Measurements from ENCODE around the gene INKA1.
"Not testable (repeated sequence)": the region's sequence is repeated elsewhere in the genome, so short reads cannot be mapped to it uniquely, and the experiment has no call there.

The INKA1 gene

DNA sequence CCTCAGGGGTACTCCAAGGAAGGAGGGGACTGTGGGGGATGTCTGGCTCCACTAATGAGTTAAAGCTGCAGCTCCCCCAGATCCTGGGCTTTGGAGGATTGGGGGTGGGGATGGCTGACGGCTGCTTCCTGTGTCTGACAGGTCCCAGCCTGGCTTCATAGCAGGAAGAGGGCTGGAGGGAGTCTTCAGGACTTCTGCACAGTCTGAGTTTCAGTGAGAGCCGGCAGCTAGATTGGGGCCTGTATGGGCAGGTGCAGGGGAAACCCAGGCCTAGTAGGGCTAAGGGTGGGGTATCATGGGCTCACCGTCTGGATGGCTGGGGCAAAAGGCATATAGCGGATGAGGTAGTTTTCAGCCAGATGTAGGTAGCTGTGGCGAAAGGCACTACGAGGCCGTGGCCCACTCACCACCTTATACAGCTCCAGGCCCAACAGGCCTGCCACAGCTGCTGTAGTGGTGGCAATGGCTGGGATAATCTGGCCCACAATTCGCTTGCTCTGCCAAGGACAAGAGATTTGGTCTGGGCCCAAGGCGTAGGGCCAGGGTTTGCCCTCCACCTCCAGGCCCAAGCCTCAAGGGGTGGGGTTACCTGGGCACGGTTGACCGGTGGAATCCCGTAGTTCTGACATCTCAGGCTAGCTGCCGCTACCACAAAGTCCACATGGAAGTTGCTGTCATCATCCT is 4.5 kb downstream of the INKA1 start:
- TF ChIP-seq, protein P1, sequence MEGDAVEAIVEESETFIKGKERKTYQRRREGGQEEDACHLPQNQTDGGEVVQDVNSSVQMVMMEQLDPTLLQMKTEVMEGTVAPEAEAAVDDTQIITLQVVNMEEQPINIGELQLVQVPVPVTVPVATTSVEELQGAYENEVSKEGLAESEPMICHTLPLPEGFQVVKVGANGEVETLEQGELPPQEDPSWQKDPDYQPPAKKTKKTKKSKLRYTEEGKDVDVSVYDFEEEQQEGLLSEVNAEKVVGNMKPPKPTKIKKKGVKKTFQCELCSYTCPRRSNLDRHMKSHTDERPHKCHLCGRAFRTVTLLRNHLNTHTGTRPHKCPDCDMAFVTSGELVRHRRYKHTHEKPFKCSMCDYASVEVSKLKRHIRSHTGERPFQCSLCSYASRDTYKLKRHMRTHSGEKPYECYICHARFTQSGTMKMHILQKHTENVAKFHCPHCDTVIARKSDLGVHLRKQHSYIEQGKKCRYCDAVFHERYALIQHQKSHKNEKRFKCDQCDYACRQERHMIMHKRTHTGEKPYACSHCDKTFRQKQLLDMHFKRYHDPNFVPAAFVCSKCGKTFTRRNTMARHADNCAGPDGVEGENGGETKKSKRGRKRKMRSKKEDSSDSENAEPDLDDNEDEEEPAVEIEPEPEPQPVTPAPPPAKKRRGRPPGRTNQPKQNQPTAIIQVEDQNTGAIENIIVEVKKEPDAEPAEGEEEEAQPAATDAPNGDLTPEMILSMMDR (IDR thresholded peaks at IDR 0.05; ENCODE audit: control insufficient read depth, insufficient read depth, low read depth, low read length, missing control alignments), result no peak
- no peak for DNase-seq (ENCODE audit: low read depth)
- no peak overlapping the region for H3K4me3 ChIP-seq (ENCODE audit: control insufficient read depth, low read depth, low read length)

DNA sequence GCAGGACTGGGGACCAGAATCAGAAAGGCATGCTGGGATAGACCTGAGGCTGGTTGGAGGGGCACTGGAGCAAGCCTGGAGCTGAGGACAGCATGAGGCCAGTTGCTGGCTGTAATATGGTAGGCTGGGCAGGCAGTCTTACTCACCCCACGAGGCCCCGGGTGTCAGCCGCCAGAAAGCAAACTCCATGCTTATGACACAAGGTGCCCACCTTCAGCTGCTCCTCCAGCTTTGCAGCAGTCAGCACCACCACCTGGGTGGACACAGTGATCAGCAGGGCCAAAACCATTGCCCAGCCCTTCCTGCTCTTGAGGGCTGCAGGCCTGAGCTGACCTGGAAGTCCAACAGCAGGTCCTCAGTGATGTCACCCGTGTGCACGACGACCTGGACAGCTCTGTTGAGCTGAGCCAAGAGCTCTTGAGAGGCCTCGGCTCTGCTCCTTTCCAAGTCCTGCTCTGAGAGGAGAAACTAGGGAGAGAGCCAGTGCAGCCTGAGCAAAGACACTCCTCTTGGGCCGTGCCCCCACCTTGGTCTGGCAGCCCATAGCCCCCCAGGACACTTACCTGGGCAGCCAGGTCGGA is 9.9 kb downstream of the INKA1 start:
- DNase-seq (ENCODE audit: low read depth), result no peak
- H3K4me3 ChIP-seq (ENCODE audit: control insufficient read depth, low read depth, low read length), result peak overlapping the region; percentile 54
- TF ChIP-seq, protein P1 (IDR thresholded peaks at IDR 0.05; ENCODE audit: control insufficient read depth, insufficient read depth, low read depth, low read length, missing control alignments), result no peak

DNA sequence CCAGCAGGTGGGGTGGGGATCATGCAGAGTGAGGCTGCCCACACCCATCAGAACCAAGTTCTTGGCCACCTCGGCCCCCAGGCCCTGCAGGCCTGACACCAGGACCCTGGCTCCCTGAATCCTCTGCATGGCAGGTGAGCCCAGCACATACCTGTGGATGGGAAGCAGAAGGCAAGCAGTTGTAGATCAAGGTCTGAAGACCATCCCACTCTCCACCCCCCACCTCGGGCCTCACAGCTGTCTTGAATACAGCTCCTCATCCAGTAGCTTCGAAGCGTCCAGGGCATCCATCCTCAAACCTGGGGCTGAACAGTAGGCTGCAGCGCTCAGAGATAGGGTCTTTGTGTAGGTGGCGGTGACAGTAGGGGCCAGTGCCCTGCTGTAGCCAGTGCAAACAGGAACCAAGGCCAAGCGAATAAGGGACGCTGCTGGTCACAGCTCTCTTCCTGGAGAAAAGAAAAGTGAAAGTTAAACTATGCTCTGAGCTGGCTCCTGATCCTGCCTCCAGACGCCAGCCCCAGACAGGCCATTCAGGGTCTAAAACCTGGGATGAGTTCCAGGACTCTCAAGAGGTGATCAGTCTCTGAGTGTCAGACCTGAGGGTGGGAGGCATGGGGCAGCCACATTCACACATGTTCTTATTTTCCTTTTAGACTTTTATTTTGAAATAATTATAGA is 10.6 kb downstream of the INKA1 start, which contains the start of gene UBA7:
Gene UBA7, minus strand, starts transcription at position 457 of the 678 bp plus-strand sequence. Its CDS starts 166 bp downstream, at position 291.
- DNase-seq (ENCODE audit: low read depth), result peak; percentile 35
- peak within 1 kb of the TSS; percentile 54 for H3K4me3 ChIP-seq (ENCODE audit: control insufficient read depth, low read depth, low read length)
- TF ChIP-seq, protein P1 (IDR thresholded peaks at IDR 0.05; ENCODE audit: control insufficient read depth, insufficient read depth, low read depth, low read length, missing control alignments), result no peak

DNA sequence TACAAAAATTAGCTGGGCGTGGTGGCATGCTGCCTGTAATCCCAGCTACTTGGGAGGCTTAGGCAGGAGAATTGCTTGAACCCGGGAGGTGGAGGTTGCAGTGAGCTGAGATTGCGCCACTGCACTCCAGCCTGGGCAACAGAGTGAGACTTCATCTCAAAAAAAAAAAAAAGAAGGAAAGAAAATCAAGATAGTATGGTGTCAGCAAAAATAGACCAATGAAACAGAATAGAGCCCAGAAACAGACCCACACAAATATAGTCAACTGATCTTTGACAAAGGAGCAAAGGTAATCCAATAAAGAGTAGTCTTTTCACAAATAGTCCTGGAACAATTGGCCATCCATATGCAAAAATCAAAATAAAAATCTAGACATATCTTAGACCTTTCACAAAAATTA is 20.1 kb downstream of the INKA1 start:
- not testable (repeated sequence) for DNase-seq (ENCODE audit: low read depth); H3K4me3 ChIP-seq (ENCODE audit: control insufficient read depth, low read depth, low read length)

DNA sequence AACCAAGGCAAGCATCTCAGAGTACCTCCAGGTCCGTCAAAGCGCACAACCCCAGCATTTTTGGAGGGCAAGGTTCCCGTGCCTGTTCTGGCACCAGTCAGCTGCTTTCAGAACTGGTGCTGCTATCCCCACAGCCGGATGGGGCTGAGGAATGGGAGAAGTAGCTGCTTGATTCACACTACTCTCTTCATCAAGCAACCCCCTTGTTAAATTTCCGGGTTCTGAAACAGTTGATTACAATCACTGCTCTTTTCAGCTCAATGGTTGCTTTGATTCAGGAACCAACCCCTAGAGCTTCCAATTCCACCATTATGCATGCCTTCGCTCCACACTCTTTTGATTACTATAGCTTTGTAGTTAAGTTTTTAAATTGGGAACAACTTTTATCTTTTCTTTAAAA is 23.0 kb downstream of the INKA1 start:
- DNase-seq (ENCODE audit: low read depth), result no peak
- H3K4me3 ChIP-seq (ENCODE audit: control insufficient read depth, low read depth, low read length), result no peak overlapping the region
- TF ChIP-seq, protein P1 (IDR thresholded peaks at IDR 0.05; ENCODE audit: control insufficient read depth, insufficient read depth, low read depth, low read length, missing control alignments), result no peak

DNA sequence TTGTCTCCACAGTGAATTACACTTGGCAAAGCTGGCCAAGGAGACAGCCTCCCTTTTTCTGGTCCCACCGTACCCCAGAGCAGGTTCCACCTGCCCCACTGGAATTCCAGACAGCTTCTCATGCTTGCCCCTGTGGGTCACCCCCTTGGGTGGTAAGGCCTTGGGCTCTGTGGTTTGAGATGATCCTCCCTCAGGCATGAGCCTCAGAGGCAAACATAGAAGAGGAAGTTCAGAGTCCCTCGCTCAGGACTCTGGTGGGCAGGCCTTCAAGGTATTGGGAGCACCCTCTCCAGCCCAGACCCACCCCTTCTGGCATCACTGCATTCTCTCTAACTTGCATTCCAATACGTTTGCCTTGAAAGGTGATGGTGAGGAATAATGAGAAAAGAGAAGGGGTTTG is 28.3 kb downstream of the INKA1 start:
- TF ChIP-seq, protein P1 (IDR thresholded peaks at IDR 0.05; ENCODE audit: control insufficient read depth, insufficient read depth, low read depth, low read length, missing control alignments), result no peak
- no peak for DNase-seq (ENCODE audit: low read depth)

More for the DNA sequence above, 28.3 kb downstream of the INKA1 start:
- no peak overlapping the region for H3K4me3 ChIP-seq (ENCODE audit: control insufficient read depth, low read depth, low read length)

All from AG09309 (cell line).